CD1c-positive myeloid dendritic cell (primary cell): ENCODE results near the gene EPHA1.
A peak's percentile ranks its signal among the peaks of the same experiment; 100 is the strongest.
"Not testable (repeated sequence)": the region's sequence is repeated elsewhere in the genome, so short reads cannot be mapped to it uniquely, and the experiment has no call there.

Experiments
- DNase-seq: peaks from one replicate; pipeline ENCODE4 v3.0.0-alpha.2; 2016; ENCODE audit errors: extremely low spot score

EPHA1 gene

GRCh38 chr7:143431109-143431508, 22.5 kb upstream of the EPHA1 start:
- DNase-seq: no peak

GRCh38 chr7:143429770-143430698, 21.4 kb upstream of the EPHA1 start:
- peak; percentile 24 for DNase-seq

GRCh38 chr7:143426479-143427142, 18.0 kb upstream of the EPHA1 start:
- DNase-seq: no peak

GRCh38 chr7:143424476-143424875, 15.8 kb upstream of the EPHA1 start:
- DNase-seq: not testable (repeated sequence)

GRCh38 chr7:143422033-143422432, 13.4 kb upstream of the EPHA1 start:
- DNase-seq: no peak

GRCh38 chr7:143420624-143421023, 12.0 kb upstream of the EPHA1 start:
- not testable (repeated sequence) for DNase-seq

GRCh38 chr7:143419880-143420279, 11.2 kb upstream of the EPHA1 start:
- DNase-seq: no peak

GRCh38 chr7:143418681-143419458, 10.2 kb upstream of the EPHA1 start:
- no peak for DNase-seq

GRCh38 chr7:143417734-143418383, 9.2 kb upstream of the EPHA1 start:
- DNase-seq: no peak

GRCh38 chr7:143416565-143417149, 8.0 kb upstream of the EPHA1 start:
- DNase-seq: peak; percentile 76

GRCh38 chr7:143415742-143416397, 7.2 kb upstream of the EPHA1 start:
- DNase-seq: no peak

- not testable (repeated sequence) for DNase-seq
Observed at GRCh38 chr7:143415209-143415608, 6.6 kb upstream of the EPHA1 start.

GRCh38 chr7:143413123-143413522, 4.5 kb upstream of the EPHA1 start:
- peak; percentile 27 for DNase-seq

- DNase-seq: no peak
Observed at GRCh38 chr7:143411976-143412708, 3.5 kb upstream of the EPHA1 start.

GRCh38 chr7:143410521-143411004, 1.9 kb upstream of the EPHA1 start:
- peak; percentile 84 for DNase-seq

- DNase-seq: no peak
Observed at GRCh38 chr7:143408252-143408685, 387 bp downstream of the EPHA1 start.

GRCh38 chr7:143407287-143408251, 1.1 kb downstream of the EPHA1 start:
- DNase-seq: peak; percentile 28

GRCh38 chr7:143406002-143406357, 2.7 kb downstream of the EPHA1 start:
- DNase-seq: no peak
